Measurements from ENCODE around the gene MAPT.

- TF ChIP-seq ISL1 (CRISPR knock-in tag; IDR thresholded peaks at IDR 0.05) (no peak), ZNF8 (CRISPR knock-in tag; IDR thresholded peaks at IDR 0.05) (no peak), GLIS3 (CRISPR knock-in tag; IDR thresholded peaks at IDR 0.05) (no peak)
These were observed 30.0 kb downstream of the MAPT start for GRCh38 chr17:45924332-45924820.

Data from SK-N-SH treated with all-trans-retinoic acid at 6 μM for 48 hours (cell line).